RKO (cell line): ENCODE results near the gene CD300LB.
"Not testable (repeated sequence)": the region's sequence is repeated elsewhere in the genome, so short reads cannot be mapped to it uniquely, and the experiment has no call there.

ENCODE experiments used
- DNase-seq: peaks from one replicate; pipeline ENCODE4 v3.0.0-alpha.2; 2016; ENCODE audit warnings: low spot score

The CD300LB gene

DNA sequence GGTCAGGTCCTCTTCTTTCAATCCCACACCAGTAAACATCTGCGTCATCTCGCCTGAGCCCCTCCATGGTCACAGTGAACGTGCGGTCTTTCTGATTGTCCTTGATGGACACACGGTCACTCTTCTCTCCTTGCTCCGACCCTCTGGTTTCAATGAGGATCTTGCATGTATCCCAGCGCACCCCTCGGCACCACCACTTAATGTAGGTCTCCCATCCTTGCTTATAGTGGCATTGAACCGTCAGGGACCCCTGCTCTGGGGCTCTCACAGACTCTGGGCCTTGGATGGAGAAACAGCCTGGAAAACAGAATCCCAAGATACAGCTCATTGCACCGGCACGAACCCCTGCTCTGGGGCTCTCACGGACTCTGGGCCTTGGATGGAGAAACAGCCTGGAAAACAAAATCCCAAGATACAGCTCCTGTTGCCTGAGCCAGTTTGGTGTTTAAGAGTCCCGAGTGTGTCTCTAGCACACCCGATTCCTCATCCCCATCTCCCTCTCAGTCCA, 5.4 kb downstream of the CD300LB start:
- no peak for DNase-seq

DNA sequence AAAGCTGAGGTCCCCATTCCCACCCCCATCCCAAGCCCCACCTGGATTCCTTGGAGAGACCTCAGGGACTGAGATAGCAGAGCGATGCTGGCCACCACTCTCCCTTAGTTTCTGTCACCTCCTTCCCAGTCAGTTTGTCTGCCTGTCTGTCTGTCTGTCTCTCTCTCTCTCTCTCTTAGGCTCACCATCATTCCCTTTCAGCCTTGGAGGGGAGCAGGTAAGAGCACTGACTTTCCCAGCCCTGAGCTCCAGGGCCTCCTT, 5.9 kb downstream of the CD300LB start:
- DNase-seq, result no peak

DNA sequence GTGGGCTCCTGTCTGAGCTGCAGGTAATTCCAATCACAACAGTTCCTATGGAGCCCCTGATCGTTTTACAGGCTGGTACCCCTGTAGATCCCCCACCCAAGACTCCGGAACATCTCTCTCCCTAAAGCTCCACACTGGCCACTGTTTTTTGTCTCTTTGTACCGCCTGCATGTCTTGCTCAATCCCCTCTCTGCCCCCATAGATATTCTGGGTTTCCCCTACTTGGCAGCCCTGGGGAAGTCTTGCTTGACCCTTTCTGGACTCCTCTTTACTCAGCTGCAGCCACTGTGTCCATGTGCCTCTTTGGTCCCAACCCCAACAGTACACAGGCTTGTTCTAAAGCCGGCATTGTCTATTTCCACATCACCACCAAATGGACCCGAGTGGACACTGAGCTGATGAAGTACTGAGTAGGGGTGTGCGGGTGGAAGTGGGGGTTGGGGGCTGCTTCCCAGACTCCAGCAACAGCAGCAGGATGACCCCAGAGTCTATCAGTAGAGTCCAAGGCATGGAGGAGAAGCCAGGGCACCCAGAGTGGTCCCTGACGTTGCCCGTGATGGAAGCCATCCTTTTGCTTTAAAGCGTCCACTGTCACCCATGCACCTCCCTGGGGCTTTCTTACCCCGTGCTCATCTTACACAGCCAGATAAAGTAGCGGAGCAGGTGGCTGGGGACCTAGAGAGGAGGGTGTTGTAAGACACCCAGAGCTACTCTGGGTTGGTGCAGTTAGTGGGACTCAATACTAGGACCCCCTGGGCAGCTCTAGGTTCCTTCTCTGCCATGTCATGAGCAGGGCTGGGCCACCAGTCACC, 6.4 kb downstream of the CD300LB start:
- no peak for DNase-seq

DNA sequence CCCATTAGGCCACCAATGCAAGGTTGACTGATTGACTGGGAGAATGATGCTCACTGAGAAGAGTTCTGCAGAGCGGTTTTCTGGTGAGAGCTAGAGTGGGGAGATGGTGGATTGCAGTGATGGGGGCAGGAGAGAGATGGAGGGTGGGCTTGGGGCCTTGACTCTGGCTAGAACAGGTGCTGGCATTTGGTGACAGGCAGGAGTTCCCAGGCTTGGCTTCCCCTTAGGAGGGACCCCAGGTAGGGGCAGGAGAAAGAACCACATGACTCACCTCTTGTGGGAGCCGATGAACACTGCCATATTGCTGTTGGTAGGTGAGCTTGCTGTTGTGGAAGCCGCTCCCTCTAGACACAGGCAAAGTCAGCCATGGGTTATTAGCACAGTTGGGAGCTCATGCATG, 8.0 kb downstream of the CD300LB start:
- no peak for DNase-seq

DNA sequence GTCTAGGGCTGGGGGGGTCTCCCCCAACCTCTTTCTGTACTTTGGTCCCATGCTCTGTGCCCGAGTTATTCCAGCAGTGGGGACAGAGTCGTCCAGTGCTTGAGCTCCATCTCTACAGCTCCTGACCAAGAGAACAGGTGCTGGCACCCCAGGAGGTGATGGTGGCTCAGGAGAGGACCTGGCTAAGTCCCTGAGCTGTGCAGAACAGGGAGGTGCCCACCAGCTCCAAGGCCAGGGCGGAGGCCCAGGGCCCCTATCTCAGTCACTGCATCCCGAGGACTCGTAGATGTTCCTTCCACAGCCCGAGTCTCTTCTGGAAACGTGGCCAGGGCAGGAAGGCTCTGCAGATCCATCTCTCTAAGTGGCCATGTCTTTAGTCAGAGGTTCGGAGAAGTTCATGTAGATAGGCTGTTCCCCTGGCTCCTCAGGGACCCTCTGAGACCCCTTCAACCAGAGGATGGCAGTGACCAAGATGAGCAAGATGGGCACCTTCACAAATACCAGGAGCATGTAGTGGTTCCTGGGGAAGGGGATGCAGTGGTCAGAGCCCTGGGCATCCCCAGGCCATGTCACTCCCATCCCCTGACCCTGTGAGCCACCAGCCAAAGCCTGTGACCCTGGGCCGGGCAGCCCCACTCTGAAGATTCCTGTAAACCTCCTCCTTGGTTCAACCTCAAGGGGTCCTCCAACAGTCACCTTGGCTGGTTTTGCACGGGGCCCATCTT, 8.7 kb downstream of the CD300LB start:
- DNase-seq, result no peak

DNA sequence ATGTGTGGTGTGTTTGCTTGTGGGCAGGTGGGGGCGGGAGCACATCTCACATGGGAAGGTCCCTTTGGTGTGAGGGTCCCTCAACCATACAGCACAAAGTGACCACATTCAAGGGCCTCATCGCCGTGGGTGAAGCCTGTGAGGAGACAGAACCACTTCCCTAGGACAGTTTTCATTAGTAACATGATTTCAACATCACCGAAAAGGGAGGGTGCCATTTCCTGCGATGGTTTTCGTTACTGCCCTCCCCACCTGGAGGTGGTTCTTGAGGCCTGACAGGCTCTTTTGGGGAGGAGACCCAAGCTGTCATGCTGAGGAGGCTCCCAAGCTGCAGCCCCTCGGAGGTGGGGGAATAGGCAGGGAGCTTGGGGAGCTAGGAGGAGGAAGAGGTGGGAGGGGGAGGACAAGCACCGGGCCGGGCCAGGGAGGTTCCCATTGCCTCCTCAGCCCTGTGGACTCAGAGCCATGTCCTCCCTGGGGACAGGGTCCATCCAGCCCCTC, 9.5 kb downstream of the CD300LB start:
- DNase-seq, result no peak

DNA sequence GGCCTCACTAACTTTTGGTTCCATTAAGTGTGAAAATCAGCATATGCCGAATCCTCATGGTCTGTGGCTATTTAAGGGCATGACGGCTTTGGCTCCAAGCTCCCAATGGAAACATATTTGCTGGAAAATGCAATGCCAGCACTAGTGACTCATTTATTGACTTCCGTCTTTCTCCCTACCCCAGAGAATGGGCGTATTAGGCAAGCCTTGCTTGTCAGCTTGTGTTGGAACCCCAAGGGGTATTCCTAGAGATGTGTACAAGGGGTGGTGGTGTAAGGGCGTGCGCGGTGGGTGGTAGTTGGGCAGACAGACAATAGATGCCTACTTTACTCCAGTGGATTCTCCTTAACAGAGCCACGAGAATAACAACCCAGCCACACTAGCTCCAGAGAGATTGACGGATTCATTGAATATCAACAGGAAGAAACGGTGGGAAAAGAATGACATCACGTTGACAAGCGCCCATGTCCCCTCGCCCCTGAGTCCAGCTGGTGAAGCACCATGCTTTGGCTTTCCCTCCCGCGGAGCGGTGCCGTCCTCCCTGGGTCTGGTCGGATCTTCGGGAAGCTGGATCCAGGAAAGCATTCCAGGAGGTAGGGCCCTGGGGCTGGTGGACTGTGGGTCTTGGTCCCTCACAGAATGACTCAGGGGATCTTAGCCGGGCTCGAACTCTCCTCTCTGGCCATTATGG, 10.3 kb downstream of the CD300LB start:
- no peak for DNase-seq

DNA sequence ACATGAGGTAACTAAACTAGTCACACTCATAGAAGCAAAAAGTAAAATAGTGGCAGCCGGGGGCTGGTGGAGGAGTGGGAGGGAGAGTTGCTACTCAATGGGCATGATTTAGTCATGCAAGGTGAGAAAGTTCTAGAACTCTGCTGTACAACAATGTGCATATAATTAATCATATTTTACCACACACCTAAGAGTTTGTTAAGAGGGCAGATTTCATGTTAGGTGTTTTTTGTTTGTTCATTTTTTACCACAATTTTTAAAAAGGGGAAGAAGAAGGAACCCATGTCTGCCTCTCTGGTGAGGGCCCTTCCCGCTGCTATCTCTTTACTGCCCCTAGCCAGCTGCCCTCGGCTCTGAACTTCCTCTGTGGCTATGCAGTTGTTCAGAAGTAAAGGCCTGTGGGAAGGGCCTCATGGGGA, 11.2 kb downstream of the CD300LB start:
- no peak for DNase-seq

DNA sequence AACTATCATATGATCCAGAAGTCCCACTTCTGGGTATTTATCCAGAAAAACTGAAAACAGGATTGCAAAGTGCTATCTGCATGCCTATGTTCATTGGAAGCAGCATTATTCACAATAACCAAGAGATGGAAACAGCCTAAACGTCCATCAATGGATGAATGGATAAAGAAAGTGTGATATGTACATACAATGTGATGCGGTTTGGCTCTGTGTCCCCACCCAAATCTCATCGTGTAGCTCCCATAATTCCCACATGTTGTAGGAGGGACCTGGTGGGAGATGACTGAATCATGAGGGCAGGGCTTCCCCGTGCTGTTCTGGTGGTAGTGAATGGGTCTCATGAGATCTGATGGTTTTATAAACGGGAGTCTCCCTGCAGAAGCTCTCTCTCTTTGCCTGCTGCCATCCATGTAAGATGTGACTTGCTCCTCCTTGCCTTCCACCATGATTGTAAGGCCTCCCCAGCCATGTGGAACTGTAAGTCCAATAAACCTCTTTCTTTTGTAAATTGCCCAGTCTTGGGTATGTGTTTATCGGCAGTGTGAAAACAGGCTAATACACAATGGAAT, 12.8 kb downstream of the CD300LB start:
- DNase-seq, result not testable (repeated sequence)

DNA sequence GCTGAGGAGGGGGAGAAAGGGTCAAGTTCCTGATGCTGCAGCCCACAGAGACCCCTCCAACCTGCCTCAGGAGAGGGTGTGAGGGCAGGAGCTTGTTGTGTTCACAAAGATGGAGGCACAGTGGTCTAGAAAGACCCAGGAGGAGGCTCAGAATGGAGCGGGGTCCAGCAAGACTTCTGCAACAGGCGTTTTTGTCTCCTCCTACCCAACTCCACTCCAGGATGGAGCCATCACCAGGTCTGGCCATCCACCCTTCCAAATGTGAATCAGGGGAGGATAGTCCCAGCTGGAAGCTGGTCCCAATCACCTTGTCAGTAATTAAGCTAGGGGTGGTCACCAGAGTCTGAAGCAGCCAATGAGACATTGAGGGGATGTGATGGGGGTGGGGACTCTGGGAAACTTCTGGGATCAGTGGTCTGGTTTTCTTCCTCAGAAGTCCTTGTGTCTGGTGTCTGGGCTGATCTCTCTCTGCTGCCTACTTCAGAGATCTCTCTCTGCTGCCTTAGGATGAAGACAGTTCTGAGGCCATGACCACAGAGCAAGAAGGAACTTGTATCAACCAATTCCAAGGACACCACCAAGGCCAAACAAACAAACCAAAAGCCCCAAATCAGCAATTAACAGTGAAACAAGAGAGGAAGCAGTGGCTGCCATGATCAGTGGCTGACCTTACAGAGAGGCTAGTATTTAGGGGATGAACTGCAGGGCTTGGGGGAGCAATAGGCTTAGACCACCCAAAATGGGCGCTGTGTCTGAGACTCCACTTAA, 14.5 kb downstream of the CD300LB start:
- DNase-seq, result no peak

DNA sequence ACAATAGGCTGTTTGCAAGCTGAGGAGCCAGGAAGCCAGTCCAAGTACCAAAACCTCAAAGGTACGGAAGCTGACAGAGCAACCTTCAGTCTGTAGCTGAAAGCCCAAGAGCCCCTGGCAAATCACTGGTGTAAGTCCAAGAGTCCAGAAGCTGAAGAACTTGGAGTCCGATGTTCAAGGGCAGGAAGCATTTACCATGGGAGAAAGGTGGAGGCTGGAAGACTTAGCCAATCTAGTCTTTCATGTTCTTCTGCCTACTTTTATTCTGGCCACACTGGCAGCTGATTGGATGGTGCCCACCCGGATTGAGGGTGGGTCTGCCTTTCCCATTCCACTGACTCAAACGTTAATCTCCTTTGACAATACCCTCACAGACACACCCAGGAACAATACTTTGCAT, 15.3 kb downstream of the CD300LB start:
- DNase-seq, result no peak

DNA sequence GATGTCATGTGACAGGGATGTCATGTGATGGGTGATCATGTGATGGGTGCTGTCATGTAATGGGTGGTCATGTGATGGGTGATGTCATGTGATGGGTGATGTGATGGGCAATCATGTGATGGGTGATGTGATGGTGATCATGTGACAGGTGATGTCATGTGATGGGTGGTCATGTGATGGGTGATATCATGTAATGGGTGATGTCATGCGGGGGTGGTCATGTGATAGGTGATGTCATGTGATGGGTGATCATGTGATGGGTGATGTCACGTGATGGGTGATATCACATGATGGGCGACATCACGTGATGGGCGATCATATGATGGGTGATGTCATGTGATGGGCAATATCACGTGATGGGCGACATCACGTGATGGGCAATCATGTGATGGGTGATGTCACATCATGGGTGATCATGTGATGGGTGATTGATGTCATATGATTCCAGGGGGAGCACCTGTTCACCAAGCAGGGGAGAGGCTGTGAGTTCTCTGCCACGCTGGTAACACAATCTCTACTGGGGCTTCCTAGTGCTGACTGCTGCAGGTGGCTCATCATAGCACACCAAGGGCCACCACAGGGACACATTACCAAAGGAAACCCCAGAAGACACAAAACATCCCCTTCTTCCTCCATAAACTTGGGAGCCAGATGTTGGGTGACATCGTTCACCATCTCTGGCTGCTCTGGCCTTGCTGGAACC, 16.5 kb downstream of the CD300LB start:
- DNase-seq, result peak; percentile 40

DNA sequence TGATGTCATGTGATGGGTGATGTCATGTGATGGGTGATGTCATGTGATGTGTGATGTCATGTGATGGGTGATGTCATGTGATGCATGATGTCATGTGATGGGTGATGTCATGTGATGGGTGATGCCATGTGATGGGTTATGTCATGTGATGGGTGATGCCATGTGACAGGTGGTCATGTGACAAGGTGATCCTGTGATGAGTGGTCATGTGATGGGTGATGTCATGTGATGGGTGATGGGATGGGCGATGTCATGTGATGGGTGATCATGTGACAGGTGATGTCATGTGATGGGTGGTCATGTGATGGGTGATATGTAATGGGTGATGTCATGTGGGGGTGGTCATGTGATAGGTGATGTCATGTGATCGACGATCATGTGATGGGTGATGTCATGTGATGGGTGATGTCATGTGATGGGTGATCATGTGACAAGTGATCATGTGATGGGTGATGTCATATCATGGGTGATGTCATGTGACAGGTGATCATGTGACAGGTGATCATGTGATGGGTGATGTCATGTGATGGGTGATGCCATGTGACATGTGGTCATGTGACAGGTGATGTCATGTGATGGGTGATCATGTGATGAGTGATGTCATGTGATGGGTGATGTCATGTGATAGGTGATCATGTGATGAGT, 17.2 kb downstream of the CD300LB start:
- peak; percentile 48 for DNase-seq

DNA sequence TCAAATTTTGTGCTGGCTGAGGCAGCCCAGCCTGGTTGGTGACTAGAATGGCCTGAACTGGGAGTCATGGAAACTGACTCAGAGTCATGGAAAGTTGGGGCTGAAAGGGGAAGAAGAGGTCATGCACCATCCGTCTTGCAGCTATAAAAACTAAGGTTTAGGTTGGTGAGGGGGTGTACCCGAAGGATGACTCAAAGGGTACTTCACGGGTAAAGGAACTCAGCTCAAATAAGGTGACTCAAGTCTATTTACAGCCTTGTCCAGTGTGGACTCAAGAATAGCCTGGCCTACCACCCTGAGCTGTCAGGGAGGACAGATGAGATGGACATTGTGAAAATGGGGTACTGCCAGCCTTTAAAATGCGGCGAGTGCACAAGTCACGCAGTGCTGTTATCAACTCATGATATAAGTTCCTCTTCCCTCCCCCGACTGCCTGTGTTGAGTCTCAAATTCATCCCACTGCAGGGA, 18.6 kb downstream of the CD300LB start:
- DNase-seq, result peak; percentile 63

DNA sequence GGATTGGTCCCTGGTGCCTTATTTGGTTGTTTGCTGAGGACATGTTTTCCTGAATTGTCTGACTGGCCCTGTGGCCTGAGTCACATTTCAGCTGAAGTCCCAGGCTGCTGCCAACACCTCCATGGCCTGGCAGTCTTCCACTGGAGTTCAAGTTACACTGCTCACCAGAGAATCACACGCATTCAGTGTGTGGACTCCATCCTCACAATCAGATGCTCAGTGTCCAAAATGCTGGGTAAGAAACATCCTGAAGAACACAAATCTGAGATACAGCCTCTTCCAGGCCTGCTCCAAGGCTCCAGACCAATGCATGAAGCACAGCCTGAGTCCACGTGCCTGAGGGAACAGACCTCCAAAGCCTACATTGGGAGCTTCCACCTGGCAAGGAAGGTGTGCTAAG, 19.2 kb downstream of the CD300LB start:
- DNase-seq, result no peak

DNA sequence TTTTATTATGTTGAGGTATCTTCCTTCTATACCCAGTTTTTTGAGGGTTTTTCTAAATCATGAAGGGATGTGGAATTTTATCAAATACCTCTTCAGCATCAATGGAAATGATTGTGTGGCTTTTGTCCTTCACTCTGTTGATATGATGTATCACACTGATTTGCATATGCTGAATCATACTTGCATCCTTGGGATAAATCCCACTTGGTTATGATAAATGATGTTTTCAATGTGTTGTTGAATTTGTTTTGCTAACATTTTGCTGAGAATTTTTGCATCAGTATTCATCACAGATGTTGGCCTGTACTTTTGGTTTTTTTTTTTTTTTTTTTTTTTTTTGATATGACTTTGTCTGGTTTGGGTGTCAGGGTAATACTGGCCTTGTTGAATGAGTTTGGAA, 23.1 kb downstream of the CD300LB start:
- DNase-seq, result no peak

DNA sequence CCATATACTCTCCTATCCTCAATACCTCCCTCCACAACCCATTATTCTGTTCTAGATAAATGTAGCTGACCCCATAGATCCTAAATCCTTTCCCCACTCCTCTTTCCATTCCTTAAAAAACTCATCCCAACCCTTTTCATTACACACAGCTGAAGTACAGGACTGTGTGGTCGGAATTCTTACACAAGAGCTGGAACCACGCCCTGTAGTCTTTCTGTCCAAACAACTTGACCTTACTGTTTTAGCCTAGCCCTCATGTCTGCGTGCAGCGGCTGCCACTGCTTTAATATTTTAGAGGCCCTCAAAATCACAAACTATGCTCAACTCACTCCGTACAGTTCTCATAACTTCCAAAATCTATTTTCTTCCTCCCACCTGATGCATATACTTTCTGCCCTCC, 27.3 kb downstream of the CD300LB start:
- DNase-seq, result not testable (repeated sequence)

DNA sequence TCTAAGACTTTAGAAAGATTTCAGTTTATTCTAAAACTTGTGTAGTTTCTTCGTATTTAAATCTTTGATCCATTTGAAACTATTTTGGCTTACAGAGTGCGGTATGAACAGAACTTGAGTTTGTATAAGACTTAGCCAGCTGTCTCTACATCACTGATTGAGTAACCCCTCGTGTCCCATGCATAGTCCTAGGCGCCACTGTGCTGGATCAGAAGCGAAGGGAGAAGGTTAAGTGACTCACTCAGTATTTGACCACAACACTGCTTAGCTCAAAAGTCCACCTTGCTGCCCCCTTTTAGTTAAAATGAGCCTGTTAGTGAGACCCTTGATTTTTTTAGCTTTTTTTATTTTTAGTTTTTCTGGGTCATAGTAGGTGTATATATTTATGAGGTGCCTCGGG, 28.4 kb downstream of the CD300LB start:
- no peak for DNase-seq

DNA sequence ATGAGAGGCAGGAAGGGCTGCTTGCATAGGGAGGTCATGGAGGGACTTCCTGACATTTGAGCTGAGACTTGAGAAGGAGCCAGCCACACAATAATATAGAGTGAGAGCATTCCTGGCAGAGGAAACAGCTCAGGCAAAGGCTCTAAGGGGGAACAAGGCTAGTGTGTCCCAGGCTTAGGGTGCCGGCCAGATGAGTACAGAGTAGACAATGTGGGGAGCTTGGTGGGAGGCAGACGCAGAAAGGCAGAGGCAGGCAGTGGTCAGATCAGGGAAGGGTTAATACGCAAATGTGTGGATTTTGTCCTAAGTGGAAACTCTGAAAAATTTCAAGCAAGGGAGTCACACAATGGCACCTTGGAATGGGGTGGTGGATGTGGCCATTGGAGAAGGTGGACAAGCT, 31.3 kb downstream of the CD300LB start:
- no peak for DNase-seq

DNA sequence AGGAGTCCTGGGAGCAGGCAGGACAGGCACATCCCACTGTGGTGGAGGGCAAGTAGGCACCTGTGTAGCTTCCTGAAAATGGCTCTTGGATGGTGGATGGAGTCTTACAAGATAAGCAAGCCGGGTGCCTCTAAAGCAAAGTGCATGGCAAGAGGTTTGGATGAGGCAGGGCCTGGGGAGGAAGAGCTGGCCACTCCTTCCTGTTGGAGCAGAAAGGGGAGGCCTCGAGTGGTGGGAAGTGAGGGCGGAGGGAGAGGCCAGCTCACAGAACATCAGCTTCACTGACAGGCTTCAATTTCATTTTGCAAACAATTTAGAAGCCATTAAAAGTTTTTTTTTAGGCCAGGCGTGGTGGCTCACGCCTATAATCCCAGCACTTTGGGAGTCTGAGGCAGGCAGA, 33.8 kb downstream of the CD300LB start:
- no peak for DNase-seq
